ENCODE results near the gene FAM107A. TPM values are rescaled to one million over a fixed set of nuclear protein-coding genes. Genes with fewer than 3 reads are reported as not detected.

FAM107A gene
- total RNA-seq, 2 donors from 2014 or later = not detected

GRCh38 chr3:58581328-58582091 lies 4.3 kb upstream of the FAM107A start:
- TF ChIP-seq, protein P1, sequence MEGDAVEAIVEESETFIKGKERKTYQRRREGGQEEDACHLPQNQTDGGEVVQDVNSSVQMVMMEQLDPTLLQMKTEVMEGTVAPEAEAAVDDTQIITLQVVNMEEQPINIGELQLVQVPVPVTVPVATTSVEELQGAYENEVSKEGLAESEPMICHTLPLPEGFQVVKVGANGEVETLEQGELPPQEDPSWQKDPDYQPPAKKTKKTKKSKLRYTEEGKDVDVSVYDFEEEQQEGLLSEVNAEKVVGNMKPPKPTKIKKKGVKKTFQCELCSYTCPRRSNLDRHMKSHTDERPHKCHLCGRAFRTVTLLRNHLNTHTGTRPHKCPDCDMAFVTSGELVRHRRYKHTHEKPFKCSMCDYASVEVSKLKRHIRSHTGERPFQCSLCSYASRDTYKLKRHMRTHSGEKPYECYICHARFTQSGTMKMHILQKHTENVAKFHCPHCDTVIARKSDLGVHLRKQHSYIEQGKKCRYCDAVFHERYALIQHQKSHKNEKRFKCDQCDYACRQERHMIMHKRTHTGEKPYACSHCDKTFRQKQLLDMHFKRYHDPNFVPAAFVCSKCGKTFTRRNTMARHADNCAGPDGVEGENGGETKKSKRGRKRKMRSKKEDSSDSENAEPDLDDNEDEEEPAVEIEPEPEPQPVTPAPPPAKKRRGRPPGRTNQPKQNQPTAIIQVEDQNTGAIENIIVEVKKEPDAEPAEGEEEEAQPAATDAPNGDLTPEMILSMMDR (conservative IDR thresholded peaks at IDR 0.05) = no peak
- no peaks in the 10 kb centered on the region for H3K9me3 Mint-ChIP-seq
- H3K9me3 ChIP-seq (ENCODE audit: control insufficient read depth, low read length) = no peaks in the 10 kb centered on the region
- H3K4me3 ChIP-seq (ENCODE audit: low read length) = no peak overlapping the region
- H3K4me3 Mint-ChIP-seq = no peak overlapping the region
- peaks cover 53% of the 10 kb centered on the region for H3K27me3 Mint-ChIP-seq (ENCODE audit: insufficient read depth)
- 37 to 46% methylated on average over 9 to 11 of the region's 11 CpGs for WGBS, 2 experiments (ENCODE audit: insufficient coverage in 1 of 2, insufficient read length in 1 of 2)
- peak overlapping the region; percentile 90 for H3K27ac ChIP-seq (ENCODE audit: low read depth, low read length)
- H3K4me1 Mint-ChIP-seq = peaks cover 27% of the 10 kb centered on the region
- no peak overlapping the region for H3K27ac Mint-ChIP-seq
- H3K36me3 ChIP-seq (ENCODE audit: control insufficient read depth, insufficient read depth, low read length) = no peaks in the 10 kb centered on the region
- peaks cover 6% of the 10 kb centered on the region for H3K4me1 ChIP-seq (ENCODE audit: control insufficient read depth, insufficient read depth, low read length)
- peaks cover 36% of the 10 kb centered on the region for H3K27me3 ChIP-seq (ENCODE audit: control insufficient read depth, insufficient read depth, low read length, poor library complexity, severe bottlenecking)
- no peaks in the 10 kb centered on the region for H3K36me3 Mint-ChIP-seq (ENCODE audit: low read depth)
- no peak overlapping the region for H3K9ac ChIP-seq (ENCODE audit: extremely low read depth, low read length, poor library complexity, severe bottlenecking)
- DNase-seq = peak; percentile 70

DNA sequence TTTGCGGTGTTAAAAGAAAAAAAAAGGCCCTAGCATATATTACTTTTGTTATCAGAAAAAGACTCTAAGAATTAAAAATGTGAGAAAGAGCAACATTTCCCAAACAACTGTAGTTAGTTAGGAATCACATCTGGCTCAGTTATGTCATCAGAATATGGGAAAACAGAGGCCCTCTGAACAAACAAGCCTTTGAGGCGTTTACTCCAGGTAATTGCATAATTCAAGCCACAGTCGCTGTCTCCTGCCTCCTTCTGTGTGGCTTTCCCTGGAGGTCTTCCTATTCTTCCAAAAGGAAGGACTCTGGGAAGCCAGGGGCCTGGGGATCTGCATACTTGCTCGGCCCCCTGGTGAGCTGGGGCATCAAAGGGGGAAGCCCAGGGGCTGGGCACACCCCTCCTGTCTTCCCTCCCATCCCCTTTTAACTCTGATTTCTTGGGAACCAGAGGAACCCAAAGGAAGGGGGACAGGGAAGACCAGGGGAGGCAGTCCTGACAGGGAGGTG lies 3.7 kb upstream of the FAM107A start:
- peaks cover 22% of the 10 kb centered on the region for H3K4me1 Mint-ChIP-seq
- no peak overlapping the region for H3K9ac ChIP-seq (ENCODE audit: extremely low read depth, low read length, poor library complexity, severe bottlenecking)
- H3K4me3 Mint-ChIP-seq = no peak overlapping the region
- peak; percentile 78 for DNase-seq
- peaks cover 33% of the 10 kb centered on the region for H3K27me3 ChIP-seq (ENCODE audit: control insufficient read depth, insufficient read depth, low read length, poor library complexity, severe bottlenecking)
- peaks cover 51% of the 10 kb centered on the region for H3K27me3 Mint-ChIP-seq (ENCODE audit: insufficient read depth)
- H3K4me1 ChIP-seq (ENCODE audit: control insufficient read depth, insufficient read depth, low read length) = peaks cover 6% of the 10 kb centered on the region
- no peaks in the 10 kb centered on the region for H3K9me3 Mint-ChIP-seq
- no peaks in the 10 kb centered on the region for H3K36me3 Mint-ChIP-seq (ENCODE audit: low read depth)
- no peak overlapping the region for H3K27ac Mint-ChIP-seq
- TF ChIP-seq, protein P1 (conservative IDR thresholded peaks at IDR 0.05) = no peak
- 40 to 47% methylated on average over 1 to 4 of the region's 4 CpGs for WGBS, 2 experiments (ENCODE audit: insufficient coverage in 1 of 2, insufficient read length in 1 of 2)
- no peaks in the 10 kb centered on the region for H3K36me3 ChIP-seq (ENCODE audit: control insufficient read depth, insufficient read depth, low read length)
- H3K4me3 ChIP-seq (ENCODE audit: low read length) = no peak overlapping the region
- H3K27ac ChIP-seq (ENCODE audit: low read depth, low read length) = peak overlapping the region; percentile 90
- no peaks in the 10 kb centered on the region for H3K9me3 ChIP-seq (ENCODE audit: control insufficient read depth, low read length)

- no peak overlapping the region for H3K27ac ChIP-seq (ENCODE audit: low read depth, low read length)
- no peak for DNase-seq
- peaks cover 20% of the 10 kb centered on the region for H3K4me1 Mint-ChIP-seq
These were observed 1.7 kb upstream of the FAM107A start for GRCh38 chr3:58578873-58579272.

More at GRCh38 chr3:58578873-58579272, 1.7 kb upstream of the FAM107A start:
- no peaks in the 10 kb centered on the region for H3K36me3 Mint-ChIP-seq (ENCODE audit: low read depth)
- Histone ChIP-seq H3K27me3 (ENCODE audit: control insufficient read depth, insufficient read depth, low read length, poor library complexity, severe bottlenecking) (peaks cover 13% of the 10 kb centered on the region), H3K9me3 (ENCODE audit: control insufficient read depth, low read length) (no peaks in the 10 kb centered on the region), H3K4me3 (ENCODE audit: low read length) (no peak overlapping the region), H3K36me3 (ENCODE audit: control insufficient read depth, insufficient read depth, low read length) (no peaks in the 10 kb centered on the region), H3K4me1 (ENCODE audit: control insufficient read depth, insufficient read depth, low read length) (peaks cover 6% of the 10 kb centered on the region), H3K9ac (ENCODE audit: extremely low read depth, low read length, poor library complexity, severe bottlenecking) (no peak overlapping the region)
- no peak overlapping the region for H3K27ac Mint-ChIP-seq
- no peak overlapping the region for H3K4me3 Mint-ChIP-seq
- TF ChIP-seq, protein P1 (conservative IDR thresholded peaks at IDR 0.05) = no peak
- H3K9me3 Mint-ChIP-seq = no peaks in the 10 kb centered on the region
- WGBS, 2 experiments (ENCODE audit: insufficient coverage in 1 of 2, insufficient read length in 1 of 2) = 93 to 94% methylated on average over 5 of the region's 5 CpGs
- peaks cover 31% of the 10 kb centered on the region for H3K27me3 Mint-ChIP-seq (ENCODE audit: insufficient read depth)
